Measurements from ENCODE around the gene KIF4A. TPM values are rescaled to one million over a fixed set of nuclear protein-coding genes. Genes with fewer than 3 reads are reported as not detected.

The KIF4A gene
- total RNA-seq, 2 experiments from 2014 or later, result 29.9 to 40.7 TPM

DNA sequence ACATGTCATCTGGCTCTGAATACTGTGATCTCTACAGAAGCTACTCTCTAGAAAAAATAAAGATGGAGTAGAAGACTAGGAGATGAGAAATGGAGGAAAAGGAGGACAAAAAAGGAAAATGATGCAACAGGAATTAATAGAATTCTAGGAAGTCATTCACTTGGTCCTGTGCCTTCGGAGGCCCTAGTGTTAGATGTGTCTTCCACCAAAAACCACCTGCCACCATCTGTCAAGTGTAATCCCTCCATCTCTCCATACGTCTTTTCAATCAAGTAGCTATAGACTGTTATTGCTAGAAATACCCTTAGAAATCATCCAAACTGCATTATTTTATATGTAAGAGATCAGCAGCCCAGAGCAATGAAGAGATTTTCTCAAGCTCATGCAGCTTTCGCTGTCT is 10.8 kb upstream of the KIF4A start:
- H3K4me3 ChIP-seq (ENCODE audit: low read depth, low read length, poor library complexity, severe bottlenecking), result no peak overlapping the region
- no peaks in the 10 kb centered on the region for H3K9me2 ChIP-seq (ENCODE audit: insufficient read depth, low read length)
- no peaks in the 10 kb centered on the region for H3K36me3 ChIP-seq (ENCODE audit: insufficient read depth, low read length)
- TF ChIP-seq, protein P1, sequence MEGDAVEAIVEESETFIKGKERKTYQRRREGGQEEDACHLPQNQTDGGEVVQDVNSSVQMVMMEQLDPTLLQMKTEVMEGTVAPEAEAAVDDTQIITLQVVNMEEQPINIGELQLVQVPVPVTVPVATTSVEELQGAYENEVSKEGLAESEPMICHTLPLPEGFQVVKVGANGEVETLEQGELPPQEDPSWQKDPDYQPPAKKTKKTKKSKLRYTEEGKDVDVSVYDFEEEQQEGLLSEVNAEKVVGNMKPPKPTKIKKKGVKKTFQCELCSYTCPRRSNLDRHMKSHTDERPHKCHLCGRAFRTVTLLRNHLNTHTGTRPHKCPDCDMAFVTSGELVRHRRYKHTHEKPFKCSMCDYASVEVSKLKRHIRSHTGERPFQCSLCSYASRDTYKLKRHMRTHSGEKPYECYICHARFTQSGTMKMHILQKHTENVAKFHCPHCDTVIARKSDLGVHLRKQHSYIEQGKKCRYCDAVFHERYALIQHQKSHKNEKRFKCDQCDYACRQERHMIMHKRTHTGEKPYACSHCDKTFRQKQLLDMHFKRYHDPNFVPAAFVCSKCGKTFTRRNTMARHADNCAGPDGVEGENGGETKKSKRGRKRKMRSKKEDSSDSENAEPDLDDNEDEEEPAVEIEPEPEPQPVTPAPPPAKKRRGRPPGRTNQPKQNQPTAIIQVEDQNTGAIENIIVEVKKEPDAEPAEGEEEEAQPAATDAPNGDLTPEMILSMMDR (conservative IDR thresholded peaks at IDR 0.05; ENCODE audit: low read length), result no peak
- TF ChIP-seq EZH2phosphoT487 (IDR thresholded peaks at IDR 0.05; ENCODE audit: borderline replicate concordance, low read depth, low read length), result no peak
- H2AFZ ChIP-seq (ENCODE audit: low read length), result no peak overlapping the region
- H3K79me2 ChIP-seq (ENCODE audit: insufficient read depth, low read depth, low read length), result no peaks in the 10 kb centered on the region
- CTCF ChIA-PET (ENCODE audit: unreplicated experiment), result no interaction called here
- no peaks in the 10 kb centered on the region for H3K9me3 ChIP-seq (ENCODE audit: low read length)
- intact Hi-C loops (cut with micrococcal nuclease; ENCODE audit: unreplicated experiment), result no loop called here
- H3K27ac ChIP-seq (ENCODE audit: low read depth, low read length, poor library complexity, severe bottlenecking), result no peak overlapping the region
- BruUV-seq (replicated peaks), result no TSS peak
- no peaks in the 10 kb centered on the region for H3K4me1 ChIP-seq (ENCODE audit: insufficient read depth, low read length, poor library complexity, severe bottlenecking)
- no peaks in the 10 kb centered on the region for H4K20me1 ChIP-seq (ENCODE audit: insufficient read depth, low read length)
- POLR2A ChIA-PET, result interaction anchor here (1.1 kb wide), 1 partner anchor 11 kb away, joined by 3 read pairs; the partner anchor contains the start of genes KIF4A and PDZD11
- H3K4me2 ChIP-seq (ENCODE audit: low read length), result no peak overlapping the region
- DNase-seq (ENCODE audit: low spot score), result no peak

DNA sequence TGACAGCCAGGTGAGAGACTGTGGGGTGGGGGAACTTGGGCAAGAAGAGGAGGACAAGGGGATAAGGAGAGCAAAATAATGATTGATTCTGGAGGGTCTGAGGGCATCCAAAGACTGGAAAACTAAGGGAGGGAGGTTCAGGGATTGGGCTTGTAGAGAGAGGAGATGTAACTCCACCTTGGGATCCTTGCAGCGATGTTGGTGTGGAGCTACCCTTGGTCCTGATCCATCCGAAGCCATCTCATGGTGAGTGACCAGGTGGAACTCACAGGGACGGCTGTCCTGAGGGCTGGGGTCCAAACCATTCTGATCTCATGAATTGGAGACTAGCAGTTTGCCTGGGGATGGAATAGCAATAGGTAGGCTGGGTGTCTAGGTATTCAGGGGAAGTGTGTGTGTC is 9.3 kb upstream of the KIF4A start:
- Histone ChIP-seq H3K4me2 (ENCODE audit: low read length) (no peak overlapping the region), H3K9me2 (ENCODE audit: insufficient read depth, low read length) (no peaks in the 10 kb centered on the region), H3K27ac (ENCODE audit: low read depth, low read length, poor library complexity, severe bottlenecking) (no peak overlapping the region), H3K36me3 (ENCODE audit: insufficient read depth, low read length) (no peaks in the 10 kb centered on the region), H3K4me3 (ENCODE audit: low read depth, low read length, poor library complexity, severe bottlenecking) (no peak overlapping the region), H2AFZ (ENCODE audit: low read length) (no peak overlapping the region), H4K20me1 (ENCODE audit: insufficient read depth, low read length) (no peaks in the 10 kb centered on the region), H3K9me3 (ENCODE audit: low read length) (no peaks in the 10 kb centered on the region), H3K79me2 (ENCODE audit: insufficient read depth, low read depth, low read length) (no peaks in the 10 kb centered on the region), H3K4me1 (ENCODE audit: insufficient read depth, low read length, poor library complexity, severe bottlenecking) (no peaks in the 10 kb centered on the region)
- CTCF ChIA-PET (ENCODE audit: unreplicated experiment), result no interaction called here
- no peak for DNase-seq (ENCODE audit: low spot score)
- TF ChIP-seq EZH2phosphoT487 (IDR thresholded peaks at IDR 0.05; ENCODE audit: borderline replicate concordance, low read depth, low read length), result no peak
- TF ChIP-seq, protein P1 (conservative IDR thresholded peaks at IDR 0.05; ENCODE audit: low read length), result no peak
- POLR2A ChIA-PET, result interaction anchor here (0.6 kb wide), 1 partner anchor 72 kb away, joined by 6 read pairs; no protein-coding TSS in a partner anchor
- intact Hi-C loops (cut with micrococcal nuclease; ENCODE audit: unreplicated experiment), result no loop called here
- no TSS peak for BruUV-seq (replicated peaks)

DNA sequence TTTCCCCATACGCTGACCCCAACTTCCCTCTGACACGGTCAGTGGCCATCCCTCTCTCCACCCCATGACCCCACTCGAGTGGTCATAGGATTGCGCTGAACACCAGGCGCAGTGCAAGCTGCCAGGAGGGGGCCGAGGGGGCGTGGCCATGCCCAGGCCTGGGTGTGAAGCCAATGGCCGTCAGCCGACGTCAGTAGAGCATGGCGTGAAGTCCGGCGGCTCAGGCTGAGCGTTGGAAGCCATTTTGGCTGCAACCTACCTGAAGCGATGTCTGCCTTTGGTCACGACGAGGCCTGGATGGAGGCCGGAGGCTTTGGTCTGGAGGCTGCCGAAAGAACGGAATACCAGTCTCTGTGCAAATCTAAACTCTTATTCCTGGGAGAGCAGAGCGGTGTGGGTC is 8.0 kb upstream of the KIF4A start, which contains the start of gene RAB41:
Gene RAB41 (plus strand): TSS at position 222 of the 400 bp plus-strand sequence. CDS start 46 bp downstream, at position 268.
- Histone ChIP-seq H3K4me3 (ENCODE audit: low read depth, low read length, poor library complexity, severe bottlenecking) (no peak within 1 kb of the TSS), H3K9me2 (ENCODE audit: insufficient read depth, low read length) (no peaks in the 10 kb centered on the region), H3K4me1 (ENCODE audit: insufficient read depth, low read length, poor library complexity, severe bottlenecking) (no peaks in the 10 kb centered on the region), H2AFZ (ENCODE audit: low read length) (no peak within 1 kb of the TSS), H3K4me2 (ENCODE audit: low read length) (no peak within 1 kb of the TSS), H3K27ac (ENCODE audit: low read depth, low read length, poor library complexity, severe bottlenecking) (no peak within 1 kb of the TSS), H3K79me2 (ENCODE audit: insufficient read depth, low read depth, low read length) (no peaks in the 10 kb centered on the region), H3K36me3 (ENCODE audit: insufficient read depth, low read length) (no peaks in the 10 kb centered on the region), H3K9me3 (ENCODE audit: low read length) (no peaks in the 10 kb centered on the region), H4K20me1 (ENCODE audit: insufficient read depth, low read length) (no peaks in the 10 kb centered on the region)
- BruUV-seq (replicated peaks), result no TSS peak
- no peak for DNase-seq (ENCODE audit: low spot score)
- ChIA-PET POLR2A (no interaction called here), CTCF (ENCODE audit: unreplicated experiment) (no interaction called here)
- TF ChIP-seq, protein P1 (conservative IDR thresholded peaks at IDR 0.05; ENCODE audit: low read length), result no peak
- no peak for TF ChIP-seq EZH2phosphoT487 (IDR thresholded peaks at IDR 0.05; ENCODE audit: borderline replicate concordance, low read depth, low read length)
- intact Hi-C loops (cut with micrococcal nuclease; ENCODE audit: unreplicated experiment), result no loop called here

All from OCI-LY7 (cell line).